ENCODE data around the gene PRKAR1B.

Gene PRKAR1B

DNA sequence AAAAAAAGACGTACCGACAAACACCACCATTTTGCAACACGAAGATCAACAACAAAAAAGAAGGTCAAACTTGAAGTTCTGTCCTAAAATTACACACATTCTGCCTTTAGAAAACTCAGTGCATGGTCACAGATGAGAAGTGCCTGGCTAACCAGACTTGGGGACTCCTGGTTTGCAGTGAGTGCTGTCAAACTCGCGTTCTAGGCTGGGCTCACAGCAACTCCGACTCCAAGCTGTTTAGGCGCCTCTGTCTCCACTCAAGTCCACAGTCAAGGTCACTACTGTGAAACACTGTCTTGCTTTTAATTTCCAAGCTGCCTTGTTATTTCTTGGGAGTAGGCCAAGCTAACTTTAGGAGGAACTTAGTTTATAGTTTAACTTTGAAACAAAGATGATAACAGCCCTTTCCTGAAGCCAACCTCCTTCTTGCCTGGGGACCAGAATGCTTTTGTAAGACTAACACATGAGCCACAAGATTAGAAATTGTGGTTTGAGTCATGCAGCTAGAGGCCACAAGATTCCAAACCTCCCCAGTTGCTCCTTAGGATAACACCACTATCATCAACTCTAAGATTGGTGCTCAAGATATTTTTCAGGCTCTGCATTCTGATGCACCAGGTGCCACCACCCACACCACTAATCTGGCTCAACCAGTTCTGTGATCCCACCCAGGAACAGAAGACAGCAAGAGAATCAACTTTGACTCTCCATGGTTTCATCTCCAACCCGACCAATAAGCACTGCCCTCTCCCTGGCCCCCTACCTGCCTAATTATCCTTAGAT lies 1.7 kb downstream of the PRKAR1B start:
- in situ Hi-C loops (cut with MboI; ENCODE audit: low sequenced_read_pairs) = no loop called here

DNA sequence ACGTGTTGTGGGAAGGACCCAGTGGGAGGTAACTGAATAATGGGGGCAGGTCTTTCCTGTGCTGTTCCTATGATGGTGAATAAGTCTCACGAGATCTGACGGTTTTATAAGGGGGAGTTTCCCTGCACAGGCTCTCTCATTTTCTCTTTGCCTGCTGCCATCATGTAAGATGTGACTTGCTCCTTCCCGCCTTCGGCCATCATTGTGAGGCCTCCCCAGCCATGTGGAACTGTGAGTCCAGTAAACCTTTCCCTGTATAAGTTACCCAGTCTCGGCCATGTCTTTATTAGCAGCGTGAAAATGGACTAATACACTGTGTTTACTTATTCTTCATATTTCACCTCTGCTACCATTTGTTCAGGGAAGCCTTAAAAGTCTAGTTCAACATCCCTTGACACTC lies 2.8 kb downstream of the PRKAR1B start:
- in situ Hi-C loops (cut with MboI; ENCODE audit: low sequenced_read_pairs) = no loop called here

DNA sequence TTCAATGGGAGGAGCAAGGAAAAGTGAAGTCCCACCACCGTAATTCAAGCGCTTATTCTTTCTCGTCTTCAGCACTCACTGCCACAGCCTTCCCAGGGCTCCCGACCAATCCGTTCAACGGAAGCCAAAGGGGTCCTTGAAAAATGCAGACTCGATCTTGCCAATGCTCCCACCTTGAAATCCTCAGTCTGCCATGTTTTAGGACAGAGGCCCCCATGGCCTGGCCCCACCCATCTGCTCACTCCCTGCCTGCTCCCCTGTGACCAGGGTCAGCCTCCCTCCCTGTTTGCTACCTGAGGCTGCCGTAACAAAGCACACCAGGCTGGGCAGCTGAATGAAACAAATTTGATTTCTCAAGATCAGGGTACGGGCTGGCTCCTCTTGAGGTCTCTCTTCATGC lies 3.5 kb downstream of the PRKAR1B start:
- in situ Hi-C loops (cut with MboI; ENCODE audit: low sequenced_read_pairs) = no loop called here

DNA sequence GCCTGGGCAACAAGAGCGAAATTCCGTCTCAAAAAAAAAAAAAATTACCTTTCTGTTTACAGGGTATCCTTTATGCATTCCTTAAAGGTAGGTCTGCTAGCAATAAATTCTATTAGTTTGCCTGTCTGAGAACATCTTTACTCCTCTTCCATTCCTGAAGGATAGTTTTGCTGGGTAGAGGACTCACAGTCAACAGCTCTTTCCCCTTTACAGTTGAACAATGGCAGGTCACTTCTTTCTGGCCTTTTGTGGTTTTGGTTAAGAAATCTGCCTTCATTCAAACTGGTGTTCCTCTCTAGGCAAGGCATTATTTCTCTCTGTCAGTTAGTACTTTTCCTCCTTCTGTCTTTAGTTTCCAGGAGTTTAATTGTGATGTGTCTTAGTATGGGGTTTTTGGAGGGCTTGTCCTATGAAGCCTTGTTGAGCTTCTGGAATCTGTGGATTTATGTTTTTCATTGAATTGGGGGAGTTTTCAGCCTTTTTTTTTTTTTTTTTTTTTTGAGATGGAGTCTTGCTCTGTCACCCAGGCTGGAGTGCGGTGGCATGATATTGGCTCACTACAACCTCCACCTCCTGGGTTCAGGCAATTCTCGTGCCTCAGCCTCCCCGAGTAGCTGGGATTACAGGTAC lies 5.3 kb downstream of the PRKAR1B start:
- in situ Hi-C loops (cut with MboI; ENCODE audit: low sequenced_read_pairs) = no loop called here

DNA sequence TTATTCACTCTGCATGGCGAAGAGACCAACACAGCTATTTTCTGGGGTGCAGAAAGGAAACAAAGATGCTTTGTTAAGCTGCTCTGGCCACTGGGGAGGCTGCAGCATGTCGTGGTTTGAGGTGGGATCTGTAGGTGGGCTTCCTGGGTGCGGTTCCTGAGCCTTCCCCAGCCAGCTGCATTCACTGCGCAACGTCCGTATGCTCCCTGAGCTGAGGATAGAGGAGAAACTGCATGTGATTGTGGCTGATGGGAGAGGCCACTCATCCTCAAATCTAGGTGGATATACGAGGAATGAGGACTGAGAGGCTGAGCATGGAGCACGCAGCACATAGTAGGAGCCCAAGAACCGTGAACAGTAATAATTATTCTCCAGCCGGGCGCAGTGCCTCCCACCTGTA lies 10.4 kb downstream of the PRKAR1B start:
- in situ Hi-C loops (cut with MboI; ENCODE audit: low sequenced_read_pairs) = no loop called here

DNA sequence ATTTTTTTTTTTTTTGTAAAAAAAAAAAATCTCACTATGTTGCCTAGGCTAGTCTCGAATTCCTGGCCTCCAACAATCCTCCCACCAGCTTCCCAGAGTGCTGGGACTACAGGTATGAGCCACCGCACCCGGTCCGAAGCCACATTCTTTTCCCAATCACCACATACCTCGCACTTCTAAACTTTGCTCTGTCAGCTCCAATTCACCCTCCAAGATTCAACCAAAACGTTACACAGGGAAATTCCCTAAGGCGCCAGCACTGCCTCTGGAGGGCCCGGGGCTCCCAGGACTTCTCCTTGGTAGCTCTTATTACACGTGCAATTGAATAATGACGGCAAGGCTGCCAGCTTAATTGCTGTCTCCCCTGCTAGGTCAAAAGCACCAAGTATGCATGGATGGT lies 10.9 kb downstream of the PRKAR1B start:
- in situ Hi-C loops (cut with MboI; ENCODE audit: low sequenced_read_pairs) = no loop called here

DNA sequence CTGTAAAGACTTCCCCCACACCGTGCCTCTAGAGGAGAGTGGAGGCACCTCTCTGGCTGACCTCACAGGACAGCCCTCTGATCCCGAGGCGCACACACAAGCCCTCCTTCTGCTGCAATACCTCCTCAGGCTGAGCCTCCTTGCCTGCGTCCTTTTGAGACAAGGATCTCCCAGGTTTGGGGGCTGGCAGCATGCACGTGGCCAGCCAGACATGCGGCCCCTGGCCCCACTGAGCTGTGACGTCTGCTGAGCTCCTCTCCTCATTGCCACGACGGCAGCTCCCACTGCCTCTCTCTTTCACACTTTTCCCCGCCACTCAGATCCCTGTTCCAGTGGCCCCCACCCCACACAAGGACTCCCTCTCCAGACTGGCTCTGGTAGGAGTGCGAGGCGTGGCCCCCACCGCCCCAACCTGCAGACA lies 12.8 kb downstream of the PRKAR1B start:
- in situ Hi-C loops (cut with MboI; ENCODE audit: low sequenced_read_pairs) = no loop called here

DNA sequence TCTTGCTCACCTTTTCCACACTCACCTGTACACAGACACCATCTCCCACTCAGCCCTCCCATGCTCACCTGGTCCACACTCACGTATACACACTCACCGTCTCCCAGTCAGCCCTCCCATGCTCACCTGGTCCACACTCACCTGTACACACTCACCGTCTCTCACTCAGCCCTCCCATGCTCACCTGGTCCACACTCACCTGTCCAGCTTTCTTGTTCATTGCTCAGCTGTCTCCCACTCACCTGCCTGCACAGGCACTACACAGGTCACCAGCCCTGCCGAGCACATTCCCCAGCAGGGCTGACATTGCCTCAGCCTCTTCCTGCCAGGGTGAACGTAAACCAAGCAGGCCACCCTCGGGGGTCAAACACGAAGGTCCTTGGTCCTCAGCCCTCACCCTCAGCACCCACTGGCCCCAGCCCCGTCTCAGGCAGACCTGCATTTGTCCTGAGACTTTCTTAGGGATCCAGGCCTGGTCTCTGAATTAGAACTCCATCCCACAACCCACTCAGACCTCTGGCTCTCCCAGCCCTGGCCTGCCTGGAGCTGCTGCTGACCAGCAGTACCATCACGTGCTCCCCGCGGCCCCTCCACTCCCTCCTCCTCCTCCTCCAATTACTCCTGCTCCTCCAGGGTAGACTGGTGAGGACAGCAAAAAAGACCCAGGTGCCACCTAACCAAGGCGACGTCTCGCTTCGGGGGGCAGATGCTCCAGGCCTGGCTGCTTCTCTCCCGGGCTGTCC lies 13.4 kb downstream of the PRKAR1B start:
- in situ Hi-C loops (cut with MboI; ENCODE audit: low sequenced_read_pairs) = no loop called here

DNA sequence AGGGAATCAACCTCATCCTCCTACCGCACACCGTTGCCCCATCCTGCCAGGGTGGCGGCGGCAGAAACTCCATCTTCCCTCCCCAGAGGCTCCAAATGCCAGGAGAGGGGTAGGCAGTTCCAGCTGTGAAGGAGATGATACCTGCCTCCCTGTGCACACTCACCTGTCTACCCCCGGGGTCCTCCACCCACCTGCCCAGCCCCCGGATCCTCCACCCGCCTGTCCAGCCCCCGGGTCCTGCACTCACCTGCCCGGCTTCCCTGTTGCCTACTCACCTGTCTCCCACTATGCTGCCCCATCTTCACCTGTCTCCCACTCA lies 14.0 kb downstream of the PRKAR1B start:
- in situ Hi-C loops (cut with MboI; ENCODE audit: low sequenced_read_pairs) = no loop called here

DNA sequence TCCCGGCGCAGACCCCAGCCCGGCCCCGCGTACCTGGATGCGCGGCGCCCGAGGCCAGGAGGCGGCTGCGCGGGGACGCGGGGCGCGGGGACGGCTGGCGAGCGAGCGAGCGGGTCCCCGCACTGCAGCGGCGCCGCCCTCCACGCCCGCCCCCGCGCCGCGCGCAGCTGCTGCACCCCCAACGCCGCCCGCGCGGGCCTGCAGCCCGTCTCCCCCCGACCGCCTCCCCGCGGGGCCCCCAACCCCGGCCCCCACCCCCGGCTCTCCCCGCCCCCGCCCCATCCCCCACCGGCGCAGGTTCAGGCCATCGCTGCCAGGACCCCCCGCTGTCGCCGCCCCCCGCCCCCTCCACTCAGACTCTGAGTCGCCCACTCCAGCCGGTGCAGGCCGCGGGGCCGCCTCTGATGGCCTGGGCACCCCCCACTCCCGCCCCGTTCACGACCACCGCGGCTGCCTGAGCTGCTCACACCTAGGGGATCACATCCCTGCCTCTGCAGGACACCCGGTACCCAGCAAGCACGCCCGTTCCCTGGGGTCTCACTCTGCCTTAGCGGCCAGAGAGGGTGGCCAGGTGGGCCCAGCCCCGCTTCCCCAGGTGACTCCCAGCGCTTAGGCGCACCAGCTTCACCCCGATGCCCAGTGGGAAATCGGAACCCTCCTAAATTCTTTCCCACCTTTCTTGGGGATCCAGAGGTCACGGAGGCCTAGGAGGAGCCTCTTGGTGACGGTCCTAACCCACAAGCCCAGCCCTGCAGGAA lies 14.5 kb downstream of the PRKAR1B start:
- in situ Hi-C loops (cut with MboI; ENCODE audit: low sequenced_read_pairs) = no loop called here

DNA sequence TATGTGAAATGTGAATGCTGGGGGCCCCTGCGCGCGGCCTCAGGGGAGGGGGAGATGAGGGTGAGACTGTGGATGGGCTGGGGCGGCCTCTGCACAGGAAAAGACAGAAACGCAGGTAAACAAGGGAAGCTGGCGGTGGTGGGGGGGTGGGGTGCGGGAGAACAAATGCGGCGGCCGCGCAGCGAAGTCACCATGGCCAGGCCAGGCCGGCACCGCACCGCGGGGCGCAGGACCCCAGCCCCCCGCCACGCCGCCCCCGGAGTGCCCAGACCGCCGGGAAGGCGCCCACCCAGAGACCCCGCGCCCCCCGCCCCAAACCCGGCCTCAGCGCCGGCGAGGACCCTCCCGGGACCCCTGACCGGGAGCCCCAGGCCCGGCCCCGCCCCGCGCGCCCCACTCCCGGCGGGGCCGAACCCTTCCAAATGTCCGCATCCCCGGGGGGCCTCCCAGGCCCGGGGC lies 15.1 kb downstream of the PRKAR1B start:
- in situ Hi-C loops (cut with MboI; ENCODE audit: low sequenced_read_pairs) = no loop called here

DNA sequence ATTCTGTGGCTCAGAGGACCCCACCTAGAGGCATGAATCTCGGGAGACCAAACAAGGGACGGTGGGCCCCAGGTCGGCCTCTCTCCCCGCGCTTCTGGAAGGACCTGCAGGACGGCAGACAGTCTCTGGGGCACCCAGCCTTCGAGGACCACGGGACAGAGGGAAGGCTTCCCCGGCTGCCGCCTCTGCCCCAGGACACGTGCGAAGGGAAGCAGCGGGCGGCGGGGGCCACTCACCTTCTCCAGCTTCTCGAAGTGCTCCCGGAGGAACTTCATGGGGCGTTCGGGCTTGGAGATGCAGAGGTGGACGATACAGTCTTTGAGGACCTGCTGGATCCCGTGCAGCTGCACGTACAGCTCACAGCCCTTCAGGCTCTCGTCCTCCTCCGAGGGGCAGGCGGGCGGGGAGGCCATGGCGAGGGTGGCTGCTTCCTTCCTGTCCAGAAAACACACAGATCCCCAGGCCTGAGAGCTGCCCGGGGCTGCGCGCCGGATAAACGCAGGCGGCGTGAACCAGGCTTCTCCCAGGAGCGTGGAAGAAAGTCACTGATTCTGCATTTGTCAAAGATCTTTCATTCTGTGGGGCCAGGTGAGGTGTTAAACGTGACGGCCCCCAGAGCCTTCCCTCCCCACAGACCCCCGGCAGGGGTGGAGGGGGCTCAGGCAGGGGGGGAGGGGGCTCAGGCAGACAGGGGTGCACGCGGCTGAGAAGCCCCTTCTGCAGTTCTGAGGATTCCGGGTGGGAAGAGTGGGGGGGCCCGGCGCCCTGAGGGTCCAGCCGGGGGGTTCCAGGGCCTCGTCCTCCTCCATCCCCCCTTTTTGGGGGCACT lies 15.8 kb downstream of the PRKAR1B start:
- in situ Hi-C loops (cut with MboI; ENCODE audit: low sequenced_read_pairs) = no loop called here

DNA sequence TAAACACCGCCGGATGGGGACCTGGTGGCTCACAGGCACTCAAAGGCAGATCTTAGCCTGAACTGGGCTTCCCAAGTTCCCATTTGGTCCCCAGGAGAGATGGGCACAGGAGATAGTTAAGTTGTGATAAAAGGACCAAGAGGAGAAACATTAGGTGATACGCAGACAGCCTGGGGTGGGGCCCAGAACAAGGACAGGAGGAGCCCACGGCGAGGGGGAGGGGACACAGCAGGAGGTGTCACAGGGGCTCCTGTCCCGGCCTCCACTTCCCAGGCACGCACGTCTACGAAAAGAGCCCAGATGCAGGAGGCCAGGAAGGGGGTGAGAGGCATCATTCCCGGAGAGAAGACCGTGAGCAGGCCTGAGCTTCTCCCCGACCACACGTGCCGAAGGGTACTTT lies 16.9 kb downstream of the PRKAR1B start:
- in situ Hi-C loops (cut with MboI; ENCODE audit: low sequenced_read_pairs) = no loop called here

DNA sequence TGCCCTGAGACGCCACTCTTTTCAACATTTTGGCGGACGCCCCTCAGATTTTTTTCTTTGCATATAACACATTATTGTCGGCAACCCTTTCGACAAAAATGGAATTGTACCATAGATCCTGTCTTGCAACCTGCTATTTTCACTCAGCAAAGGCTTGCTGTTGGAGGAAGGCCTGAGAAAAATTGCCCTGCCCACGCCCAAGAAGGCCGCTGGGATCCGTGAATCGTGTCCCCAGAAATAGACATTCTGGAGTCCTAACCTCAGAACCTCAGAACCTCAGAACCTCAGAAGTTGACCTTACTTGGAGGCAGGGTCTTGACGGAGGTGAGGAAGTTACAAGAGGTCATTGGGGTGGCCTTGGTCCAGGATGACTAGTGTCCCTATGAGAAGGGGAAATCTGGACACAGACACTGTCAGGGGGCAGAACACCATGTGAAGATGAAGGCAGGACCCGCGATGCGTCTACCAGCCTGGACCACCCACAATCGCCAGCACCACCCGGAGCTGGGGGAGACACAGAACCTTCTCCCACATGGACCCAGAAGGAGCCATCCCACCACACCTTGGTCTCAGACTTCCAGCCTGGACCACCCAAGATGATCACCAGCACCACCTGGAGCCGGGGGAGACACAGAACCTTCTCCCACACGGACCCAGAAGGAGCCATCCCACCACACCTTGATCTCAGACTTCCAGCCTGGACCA lies 19.6 kb downstream of the PRKAR1B start:
- in situ Hi-C loops (cut with MboI; ENCODE audit: low sequenced_read_pairs) = no loop called here

DNA sequence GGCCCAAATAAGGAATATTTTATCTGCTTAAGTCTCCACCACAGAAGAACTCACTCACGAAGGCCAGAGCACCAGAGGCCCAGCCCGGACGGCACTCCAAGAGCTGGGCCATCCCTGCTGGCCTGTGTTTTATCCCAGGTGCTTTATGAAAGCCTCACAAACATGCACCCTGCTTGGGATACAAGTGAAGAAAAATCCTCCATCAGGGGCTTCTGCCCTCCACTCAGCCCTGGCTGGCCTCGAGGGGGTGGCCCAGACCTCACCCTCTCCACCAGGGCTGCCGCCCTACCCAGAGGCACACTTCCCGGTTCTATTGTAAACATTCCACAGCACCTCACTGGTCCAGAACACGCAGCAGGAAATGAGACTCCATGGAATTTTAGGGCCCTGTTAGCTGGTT lies 20.4 kb downstream of the PRKAR1B start:
- in situ Hi-C loops (cut with MboI; ENCODE audit: low sequenced_read_pairs) = no loop called here

DNA sequence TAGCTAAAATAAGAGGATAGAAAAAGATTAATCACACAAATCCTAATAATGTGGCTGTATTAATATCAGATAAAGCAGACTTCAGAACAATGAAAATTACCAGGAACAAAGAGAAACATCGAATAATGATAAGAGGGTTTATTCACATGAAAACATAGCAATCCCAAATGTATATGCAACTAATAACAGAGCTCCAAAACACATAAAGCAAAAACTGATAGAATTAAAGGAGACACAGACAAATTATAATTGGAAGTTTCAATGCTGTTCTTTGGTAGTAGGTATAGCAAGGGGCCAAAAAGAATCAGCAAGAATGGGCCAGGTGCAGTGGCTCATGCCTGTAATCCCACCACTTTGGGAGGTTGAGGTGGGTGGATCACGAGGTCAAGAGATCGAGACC lies 24.0 kb downstream of the PRKAR1B start:
- in situ Hi-C loops (cut with MboI; ENCODE audit: low sequenced_read_pairs) = no loop called here

DNA sequence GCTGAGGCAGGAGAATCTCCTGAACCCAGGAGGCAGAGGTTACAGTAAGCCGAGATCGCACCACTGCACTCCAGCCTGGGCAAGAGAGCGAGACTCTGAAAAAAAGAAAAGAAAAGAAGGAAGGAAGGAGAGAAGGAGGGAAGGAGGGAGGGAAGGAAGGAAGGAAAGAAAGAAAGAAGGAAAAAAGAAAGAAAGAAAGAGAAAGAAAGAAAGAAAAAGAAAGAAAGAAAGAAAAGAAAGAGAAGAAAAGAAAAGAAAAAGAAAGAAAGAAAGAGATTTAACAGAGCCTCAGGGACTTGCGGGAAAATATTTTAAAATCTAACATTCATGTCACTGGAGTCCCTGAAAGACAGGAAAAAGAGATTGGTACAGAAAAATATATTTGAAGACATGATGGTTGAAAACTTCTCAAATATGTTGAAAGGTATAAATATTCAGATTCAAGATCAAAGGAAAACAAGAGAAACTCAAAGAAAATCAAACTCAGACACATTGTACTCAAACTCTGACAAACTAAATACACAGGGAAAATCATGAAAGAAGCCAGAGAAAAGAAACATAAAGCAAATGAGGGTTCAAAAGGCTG lies 25.9 kb downstream of the PRKAR1B start:
- in situ Hi-C loops (cut with MboI; ENCODE audit: low sequenced_read_pairs) = no loop called here

DNA sequence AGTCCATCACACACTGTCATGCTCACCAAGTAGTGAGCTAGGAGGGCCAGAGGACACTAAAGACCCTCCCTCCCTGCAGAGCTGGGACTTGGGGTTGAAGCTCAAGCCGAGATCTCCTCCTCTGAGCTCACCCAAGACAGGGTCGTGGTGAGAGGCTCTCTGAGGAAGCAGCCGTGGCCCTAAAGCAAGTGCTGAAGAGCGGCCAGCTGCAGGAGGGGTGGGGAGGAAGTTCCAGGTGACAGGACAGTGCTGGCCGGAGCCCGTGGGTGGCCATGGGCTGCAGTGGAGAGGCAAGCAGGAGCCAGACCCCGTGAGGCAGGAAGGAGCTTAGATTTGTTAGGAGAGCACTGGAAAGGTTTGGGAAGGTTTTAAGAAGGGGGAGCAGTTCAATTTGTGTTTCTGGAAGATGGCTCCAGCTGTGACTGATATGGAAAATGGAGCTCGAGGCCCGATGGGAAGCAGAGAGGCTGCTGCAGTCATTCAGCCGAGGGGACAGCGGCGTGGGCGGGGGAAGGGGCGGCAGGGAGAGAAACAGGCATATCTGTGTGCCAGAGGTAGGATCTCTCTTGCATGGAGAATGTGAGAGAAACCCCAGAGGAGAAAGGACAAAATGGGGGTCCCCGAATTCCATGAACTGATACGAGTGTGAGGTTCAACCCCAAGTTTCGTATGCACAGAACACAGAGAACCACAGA lies 27.5 kb downstream of the PRKAR1B start:
- in situ Hi-C loops (cut with MboI; ENCODE audit: low sequenced_read_pairs) = no loop called here

Measured in HL-60/S4 (cell line).